ENCODE measurements around the gene ZC3H6. TPM values are rescaled to one million over a fixed set of nuclear protein-coding genes. Genes with fewer than 3 reads are reported as not detected.

The ZC3H6 gene
- total RNA-seq, 1 donor from 2014 or later, result 23.5 TPM

DNA sequence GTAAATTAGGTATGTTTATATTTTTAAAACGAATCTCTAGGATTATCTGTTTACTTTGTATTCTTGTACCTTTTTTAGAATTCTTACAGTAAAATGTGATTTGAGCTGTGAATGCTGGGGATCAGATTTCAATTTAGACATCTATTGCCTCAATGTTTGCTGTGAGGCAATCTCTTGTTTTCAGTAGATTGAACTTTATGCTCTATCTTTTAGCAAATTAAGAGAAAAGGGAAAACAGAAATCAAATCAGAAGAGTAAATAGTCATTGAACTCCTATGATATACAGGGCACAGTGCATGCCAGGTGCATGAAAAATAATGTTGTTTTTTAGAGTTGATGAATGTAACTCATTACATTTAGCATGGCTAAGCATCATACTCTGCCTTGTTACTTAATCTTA, 39.5 kb downstream of the ZC3H6 start:
- Histone ChIP-seq H3K9me3 (replicated peaks) (no peaks in the 10 kb centered on the region), H3K4me3 (no peak overlapping the region), H3K4me1 (no peaks in the 10 kb centered on the region), H3K27ac (replicated peaks) (no peak overlapping the region), H3K27me3 (ENCODE audit: low read depth) (no peaks in the 10 kb centered on the region), H3K36me3 (peaks cover 43% of the 10 kb centered on the region)
- TF ChIP-seq, protein P1, sequence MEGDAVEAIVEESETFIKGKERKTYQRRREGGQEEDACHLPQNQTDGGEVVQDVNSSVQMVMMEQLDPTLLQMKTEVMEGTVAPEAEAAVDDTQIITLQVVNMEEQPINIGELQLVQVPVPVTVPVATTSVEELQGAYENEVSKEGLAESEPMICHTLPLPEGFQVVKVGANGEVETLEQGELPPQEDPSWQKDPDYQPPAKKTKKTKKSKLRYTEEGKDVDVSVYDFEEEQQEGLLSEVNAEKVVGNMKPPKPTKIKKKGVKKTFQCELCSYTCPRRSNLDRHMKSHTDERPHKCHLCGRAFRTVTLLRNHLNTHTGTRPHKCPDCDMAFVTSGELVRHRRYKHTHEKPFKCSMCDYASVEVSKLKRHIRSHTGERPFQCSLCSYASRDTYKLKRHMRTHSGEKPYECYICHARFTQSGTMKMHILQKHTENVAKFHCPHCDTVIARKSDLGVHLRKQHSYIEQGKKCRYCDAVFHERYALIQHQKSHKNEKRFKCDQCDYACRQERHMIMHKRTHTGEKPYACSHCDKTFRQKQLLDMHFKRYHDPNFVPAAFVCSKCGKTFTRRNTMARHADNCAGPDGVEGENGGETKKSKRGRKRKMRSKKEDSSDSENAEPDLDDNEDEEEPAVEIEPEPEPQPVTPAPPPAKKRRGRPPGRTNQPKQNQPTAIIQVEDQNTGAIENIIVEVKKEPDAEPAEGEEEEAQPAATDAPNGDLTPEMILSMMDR (IDR thresholded peaks at IDR 0.05; ENCODE audit: borderline replicate concordance), result no peak
- no peak for DNase-seq
- intact Hi-C loops (cut with micrococcal nuclease), result no loop called here

DNA sequence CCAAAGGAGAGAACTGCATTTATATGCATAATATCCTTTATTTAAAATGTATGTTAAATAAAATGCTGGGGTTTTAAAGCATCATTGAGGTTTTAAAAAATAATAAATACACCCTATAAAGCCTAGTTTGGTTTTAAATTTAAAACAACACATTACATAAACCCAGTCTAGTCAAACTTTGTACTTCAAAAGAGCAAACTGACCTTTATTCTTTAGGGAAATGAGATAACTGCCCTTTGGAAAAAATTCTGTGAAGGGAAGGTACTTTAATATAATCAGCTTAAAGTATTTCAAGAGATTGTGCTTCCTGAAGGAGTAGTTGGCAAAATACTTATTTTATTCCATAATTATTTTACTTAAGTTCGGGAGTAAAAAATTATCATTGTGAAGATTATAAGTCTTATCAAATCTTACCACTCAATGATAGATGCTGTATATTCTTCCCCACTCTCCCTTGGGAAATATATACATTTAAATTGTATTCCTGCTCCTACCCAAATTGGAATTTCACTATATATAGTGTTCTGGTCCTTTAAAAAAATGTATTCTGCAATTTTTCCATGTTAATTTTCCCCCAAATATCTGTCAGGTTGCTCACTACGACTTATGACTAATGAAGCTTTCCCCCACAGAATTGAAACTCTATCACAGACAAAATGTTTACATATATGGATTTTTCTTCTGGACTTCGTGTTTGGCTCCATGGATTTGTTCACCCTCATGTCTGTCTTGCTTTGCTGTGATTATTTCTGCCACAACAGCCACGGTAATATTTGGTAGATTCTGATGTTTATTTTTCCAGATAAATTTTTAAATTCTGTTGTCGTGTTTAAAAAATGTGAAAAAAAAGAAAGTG, 42.1 kb downstream of the ZC3H6 start:
- TF ChIP-seq, protein P1 (IDR thresholded peaks at IDR 0.05; ENCODE audit: borderline replicate concordance), result no peak
- intact Hi-C loops (cut with micrococcal nuclease), result no loop called here
- no peak for DNase-seq
- no peaks in the 10 kb centered on the region for H3K27me3 ChIP-seq (ENCODE audit: low read depth)
- H3K36me3 ChIP-seq, result peaks cover 33% of the 10 kb centered on the region
- no peaks in the 10 kb centered on the region for H3K9me3 ChIP-seq (replicated peaks)
- H3K27ac ChIP-seq (replicated peaks), result no peak overlapping the region
- H3K4me3 ChIP-seq, result no peak overlapping the region
- no peaks in the 10 kb centered on the region for H3K4me1 ChIP-seq

DNA sequence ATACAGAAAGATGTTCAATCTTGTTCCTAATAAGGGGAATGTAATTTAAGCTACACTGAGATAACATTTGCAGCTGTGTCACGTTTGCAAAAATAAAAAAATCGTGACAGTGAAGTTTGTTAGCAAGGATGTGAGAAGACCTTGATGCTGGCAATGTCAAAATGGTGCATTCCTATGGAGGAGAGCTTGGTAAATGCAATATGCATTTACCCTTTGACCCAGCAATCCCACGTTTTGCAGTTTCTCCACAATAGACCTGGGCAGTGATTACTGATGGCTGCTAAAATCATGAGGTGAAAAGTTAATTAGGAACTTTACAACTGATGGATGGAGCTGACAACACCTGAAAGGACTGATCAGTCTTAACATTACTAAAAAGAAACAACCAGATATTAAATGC, 43.1 kb downstream of the ZC3H6 start:
- TF ChIP-seq, protein P1 (IDR thresholded peaks at IDR 0.05; ENCODE audit: borderline replicate concordance), result no peak
- no peak overlapping the region for H3K27ac ChIP-seq (replicated peaks)
- no peak overlapping the region for H3K4me3 ChIP-seq
- peaks cover 39% of the 10 kb centered on the region for H3K36me3 ChIP-seq
- no peaks in the 10 kb centered on the region for H3K9me3 ChIP-seq (replicated peaks)
- H3K27me3 ChIP-seq (ENCODE audit: low read depth), result no peaks in the 10 kb centered on the region
- DNase-seq, result no peak
- no peaks in the 10 kb centered on the region for H3K4me1 ChIP-seq
- intact Hi-C loops (cut with micrococcal nuclease), result no loop called here

DNA sequence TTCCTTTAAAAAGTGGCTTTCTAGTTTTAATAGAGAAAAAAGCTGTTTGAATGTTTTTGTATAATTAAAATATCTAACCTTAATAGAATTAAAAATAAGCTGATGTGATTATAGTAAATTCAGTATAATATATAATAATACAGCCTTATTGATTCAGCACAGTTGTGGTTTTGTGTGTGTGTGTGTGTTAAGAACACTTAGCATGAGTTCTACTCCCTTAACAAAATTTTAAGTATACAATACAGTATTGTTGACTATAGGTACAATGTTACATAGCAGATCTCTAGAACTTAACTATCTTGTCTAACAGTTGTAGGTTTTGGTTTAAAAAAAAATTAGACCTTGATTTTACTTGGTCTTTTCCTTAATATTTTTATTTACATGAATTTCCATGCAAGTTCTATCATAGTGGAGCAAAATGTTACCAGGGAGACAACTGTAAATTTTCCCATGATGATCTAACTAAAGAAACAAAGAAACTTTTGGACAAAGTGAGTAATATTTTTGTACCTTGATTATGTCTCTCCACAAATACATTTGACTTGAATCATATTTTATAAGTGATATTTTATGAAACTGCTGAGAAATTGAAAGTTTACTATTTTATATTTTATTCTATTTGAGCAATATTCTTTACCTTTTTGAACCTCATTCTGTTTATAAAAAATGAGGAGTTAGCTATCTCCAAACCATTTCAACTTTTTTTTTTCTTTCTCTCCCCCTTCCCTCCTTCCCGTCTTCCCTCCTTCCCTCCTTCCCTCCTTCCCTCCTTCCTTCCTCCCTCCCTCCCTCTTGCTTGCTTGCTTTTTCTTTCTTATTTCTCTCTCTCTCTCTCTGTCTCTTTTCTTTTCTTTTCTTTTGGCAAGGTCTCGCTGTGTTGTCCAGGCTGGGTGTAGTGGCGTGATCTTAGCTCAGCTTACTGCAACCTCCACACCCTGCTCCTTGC, 46.3 kb downstream of the ZC3H6 start:
- no peaks in the 10 kb centered on the region for H3K9me3 ChIP-seq (replicated peaks)
- intact Hi-C loops (cut with micrococcal nuclease), result no loop called here
- no peaks in the 10 kb centered on the region for H3K27me3 ChIP-seq (ENCODE audit: low read depth)
- H3K4me1 ChIP-seq, result no peaks in the 10 kb centered on the region
- DNase-seq, result no peak
- no peak overlapping the region for H3K4me3 ChIP-seq
- TF ChIP-seq, protein P1 (IDR thresholded peaks at IDR 0.05; ENCODE audit: borderline replicate concordance), result no peak
- peaks cover 65% of the 10 kb centered on the region for H3K36me3 ChIP-seq
- H3K27ac ChIP-seq (replicated peaks), result no peak overlapping the region

DNA sequence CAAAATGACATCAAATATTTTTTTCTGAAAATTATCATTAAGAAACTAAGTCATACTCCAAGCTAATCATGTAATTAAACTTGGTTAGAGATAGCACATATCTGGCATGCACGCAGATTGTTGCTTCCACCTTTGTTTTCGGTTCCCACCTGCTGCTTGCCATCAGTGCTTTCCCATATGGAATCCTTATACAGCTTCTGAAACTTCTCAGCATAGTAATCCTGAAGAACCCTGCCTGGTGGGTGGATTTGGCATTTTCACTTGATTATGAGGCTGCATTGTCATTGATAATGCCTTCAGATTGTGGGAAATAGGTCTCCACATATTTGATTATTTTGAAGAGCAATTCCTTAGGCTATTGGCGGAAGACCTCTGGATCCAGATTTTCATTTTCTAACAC, 47.5 kb downstream of the ZC3H6 start:
- no peak overlapping the region for H3K4me3 ChIP-seq
- H3K4me1 ChIP-seq, result no peaks in the 10 kb centered on the region
- H3K9me3 ChIP-seq (replicated peaks), result no peaks in the 10 kb centered on the region
- TF ChIP-seq, protein P1 (IDR thresholded peaks at IDR 0.05; ENCODE audit: borderline replicate concordance), result no peak
- no peak for DNase-seq
- no peaks in the 10 kb centered on the region for H3K27me3 ChIP-seq (ENCODE audit: low read depth)
- peaks cover 74% of the 10 kb centered on the region for H3K36me3 ChIP-seq
- no peak overlapping the region for H3K27ac ChIP-seq (replicated peaks)
- intact Hi-C loops (cut with micrococcal nuclease), result no loop called here
